T-cell (primary cell): ENCODE measurements around the gene HOXC10. TPM values are rescaled to one million over a fixed set of nuclear protein-coding genes. Genes with fewer than 3 reads are reported as not detected.

Source experiments
- ATAC-seq, 4 experiments: fragments of 200-7000 bp in 3 of 4; fragments of 150-1000 bp in 1 of 4; cut with Tn5 transposase; replicated peaks in 1 of 4; 1 replicate in 3 of 4; 2 replicates in 1 of 4; pipeline ENCODE4 v1.10.0; 2021; ENCODE audit warnings: moderate library complexity in 3 of 4, mild to moderate bottlenecking in 2 of 4, moderate number of reproducible peaks in 1 of 4
- CTCF ChIA-PET, 2 donors: fragments of 300-600 bp; sonication (Branson Sonifier 250); formaldehyde crosslinking; loops; one replicate each; lab custom pipeline; 2022; ENCODE audit warnings: antibody characterized with exemption in 2 of 2; lab: Charles Lee
- POLR2A ChIA-PET, 2 donors: fragments of 300-600 bp; sonication (Branson Sonifier 250); formaldehyde crosslinking; loops; one replicate each; lab custom pipeline; 2022; ENCODE audit warnings: antibody characterized with exemption in 2 of 2; lab: Charles Lee
- DNase-seq, 35 experiments: peaks; one replicate each; pipeline versions ENCODE4 v3.0.0 to v3.0.0-alpha.2; 2013 to 2023
- H3K27ac ChIP-seq: one replicate; pipeline ENCODE4 v1.5.1; 2013; ENCODE audit warnings: low read length
- H3K27me3 ChIP-seq, 2 experiments: replicated peaks in 1 of 2; 1 replicate in 1 of 2; 2 replicates in 1 of 2; pipeline versions ENCODE4 v1.6.1 to v1.7.0; 2013; ENCODE audit warnings: low read length in 1 of 2, mixed read lengths in 1 of 2; ENCODE audit not compliant: control insufficient read depth in 2 of 2, insufficient read depth in 2 of 2; ENCODE audit errors: extremely low read depth in 1 of 2
- H3K36me3 ChIP-seq, 2 donors: 1 replicate in 1 of 2; 2 replicates in 1 of 2; pipeline versions ENCODE4 v1.6.1 to v1.7.0; 2013; ENCODE audit warnings: low read length in 1 of 2; ENCODE audit not compliant: control insufficient read depth in 2 of 2, insufficient read depth in 1 of 2; ENCODE audit errors: extremely low read depth in 1 of 2
- H3K4me1 ChIP-seq, 2 experiments: 1 replicate in 1 of 2; 2 replicates in 1 of 2; pipeline versions ENCODE4 v1.6.1 to v1.7.0; 2013; ENCODE audit warnings: low read length in 2 of 2, mixed read lengths in 1 of 2; ENCODE audit not compliant: insufficient read depth in 2 of 2, control insufficient read depth in 1 of 2; ENCODE audit errors: extremely low read depth in 1 of 2
- H3K4me3 ChIP-seq, 2 donors: 1 replicate in 1 of 2; 2 replicates in 1 of 2; pipeline versions ENCODE4 v1.5.1 to v1.7.0; 2013; ENCODE audit warnings: mild to moderate bottlenecking in 2 of 2, low read length in 1 of 2, moderate library complexity in 1 of 2; ENCODE audit not compliant: control insufficient read depth in 1 of 2; ENCODE audit errors: extremely low read depth in 1 of 2
- H3K9me3 ChIP-seq: 2 replicates; pipeline ENCODE4 v1.7.0; 2013
- H3K27ac Mint-ChIP-seq, 2 donors: one replicate each; pipeline ENCODE4 v1.8.0; 2020 to 2021; ENCODE audit warnings: mild to moderate bottlenecking in 2 of 2, mixed read lengths in 2 of 2
- H3K27me3 Mint-ChIP-seq, 2 donors: one replicate each; pipeline ENCODE4 v1.8.0; 2021 to 2022; ENCODE audit warnings: mixed read lengths in 2 of 2
- H3K36me3 Mint-ChIP-seq: one replicate; pipeline ENCODE4 v1.8.0; 2021; ENCODE audit warnings: mixed read lengths
- H3K4me1 Mint-ChIP-seq, 3 donors: one replicate each; pipeline ENCODE4 v1.8.0; 2020 to 2022; ENCODE audit warnings: mixed read lengths in 3 of 3, mild to moderate bottlenecking in 1 of 3
- H3K4me3 Mint-ChIP-seq, 3 donors: one replicate each; pipeline ENCODE4 v1.8.0; 2020 to 2022; ENCODE audit warnings: mild to moderate bottlenecking in 3 of 3, mixed read lengths in 3 of 3, moderate library complexity in 3 of 3
- H3K9me3 Mint-ChIP-seq, 3 donors: one replicate each; pipeline ENCODE4 v1.8.0; 2020 to 2022; ENCODE audit warnings: mixed read lengths in 3 of 3
- WGBS: methylation state at CpG from one replicate; pipeline ENCODE4 v1.1.5; 2013; ENCODE audit warnings: missing lambda C conversion rate; ENCODE audit not compliant: insufficient coverage; 5-methylcytosine and 5-hydroxymethylcytosine counted together
- total RNA-seq, 35 experiments: library from RNA in 6 of 35; stranded (reverse) in 6 of 35; fragments of 120-200 nt in 1 of 35; gene quantifications; one replicate each; pipeline versions ENCODE4 v1.2.1 to v1.2.4 and lab custom pipeline; 2013 to 2026

The HOXC10 gene
- total RNA-seq, 5 donors from 2014 or later (not counting 1 experiment from before 2014, with no cell fraction given): 0.30 TPM; not detected in 4

GRCh38 chr12:54025499-54026405 lies 40.8 kb downstream of the HOXC10 start:
- peaks cover 27 to 84% of the 10 kb centered on the region in 2 experiments for H3K27me3 ChIP-seq
- Mint-ChIP-seq H3K27me3 (peaks cover 77 to 86% of the 10 kb centered on the region in 2 donors), H3K4me3 (no peak overlapping the region), H3K36me3 (no peaks in the 10 kb centered on the region), H3K9me3 (no peaks in the 10 kb centered on the region), H3K4me1 (peaks cover 16 to 25% (median 17%) of the 10 kb centered on the region in 3 donors), H3K27ac (no peak overlapping the region)
- ChIA-PET CTCF (interaction anchor here in 1 of 2 donors (0.5 to 0.6 kb wide), 2 partner anchors 15 to 17 kb away, joined by 3 read pairs; partner anchors contain the start of gene HOXC8), POLR2A (no interaction called here)
- WGBS: 30% methylated on average over 5 of the region's 7 CpGs
- ATAC-seq: no peak
- H3K4me1 ChIP-seq: peaks cover 0 to 22% of the 10 kb centered on the region in 2 experiments
- no peaks in the 10 kb centered on the region for H3K36me3 ChIP-seq
- H3K27ac ChIP-seq: no peak overlapping the region
- H3K4me3 ChIP-seq: no peak overlapping the region
- no peak for DNase-seq
- no peaks in the 10 kb centered on the region for H3K9me3 ChIP-seq

- Mint-ChIP-seq H3K27ac (peak overlapping the region in 1 of 2 donors; percentile 50), H3K4me1 (peaks cover 16 to 25% (median 20%) of the 10 kb centered on the region in 3 donors), H3K36me3 (no peaks in the 10 kb centered on the region), H3K27me3 (peaks cover 76 to 86% of the 10 kb centered on the region in 2 donors), H3K9me3 (no peaks in the 10 kb centered on the region), H3K4me3 (peak overlapping the region in 1 of 3 donors; percentile 37)
- Histone ChIP-seq H3K27ac (no peak overlapping the region), H3K4me3 (no peak overlapping the region), H3K36me3 (no peaks in the 10 kb centered on the region), H3K27me3 (peaks cover 29 to 84% of the 10 kb centered on the region in 2 experiments), H3K4me1 (peaks cover 0 to 30% of the 10 kb centered on the region in 2 experiments), H3K9me3 (no peaks in the 10 kb centered on the region)
- no peak for ATAC-seq
- CTCF ChIA-PET: interaction anchor here (0.5 to 1.1 kb wide), 7 partner anchors 9 to 169 kb away, joined by 3 to 5 read pairs (median 4); no protein-coding TSS in a partner anchor
- DNase-seq: no peak
- POLR2A ChIA-PET: interaction anchor here (0.6 to 0.7 kb wide), 2 partner anchors 125 to 989 kb away, joined by 3 to 5 read pairs; no protein-coding TSS in a partner anchor
- WGBS: 17% methylated on average over 7 of the region's 22 CpGs
Measured at GRCh38 chr12:54026640-54027441, 41.9 kb downstream of the HOXC10 start.

GRCh38 chr12:54027442-54027786 lies 42.5 kb downstream of the HOXC10 start:
- DNase-seq: no peak
- Histone ChIP-seq H3K27ac (no peak overlapping the region), H3K27me3 (peaks cover 34 to 87% of the 10 kb centered on the region in 2 experiments), H3K4me1 (peaks cover 0 to 31% of the 10 kb centered on the region in 2 experiments), H3K36me3 (no peaks in the 10 kb centered on the region), H3K4me3 (no peak overlapping the region), H3K9me3 (no peaks in the 10 kb centered on the region)
- H3K27me3 Mint-ChIP-seq: peaks cover 78 to 86% of the 10 kb centered on the region in 2 donors
- H3K27ac Mint-ChIP-seq: peak overlapping the region in 1 of 2 donors; percentile 50
- H3K9me3 Mint-ChIP-seq: no peaks in the 10 kb centered on the region
- peak overlapping the region in 1 of 3 donors; percentile 37 for H3K4me3 Mint-ChIP-seq
- ATAC-seq: no peak
- POLR2A ChIA-PET: interaction anchor here in 1 of 2 donors (0.6 kb wide), 1 partner anchor 125 kb away, joined by 3 read pairs; no protein-coding TSS in a partner anchor
- WGBS: 46% methylated on average over 3 of the region's 3 CpGs
- CTCF ChIA-PET: interaction anchor here (0.6 to 1.1 kb wide), 4 partner anchors 108 to 168 kb away, joined by 3 to 5 read pairs (median 4); no protein-coding TSS in a partner anchor
- peaks cover 16 to 29% (median 23%) of the 10 kb centered on the region in 3 donors for H3K4me1 Mint-ChIP-seq
- H3K36me3 Mint-ChIP-seq: no peaks in the 10 kb centered on the region

- Histone ChIP-seq H3K27ac (no peak within 1 kb of the TSS), H3K4me1 (peaks cover 0 to 43% of the 10 kb centered on the region in 2 experiments), H3K4me3 (no peak within 1 kb of the TSS), H3K36me3 (no peaks in the 10 kb centered on the region), H3K9me3 (no peaks in the 10 kb centered on the region), H3K27me3 (peaks cover 35 to 91% of the 10 kb centered on the region in 2 experiments)
- H3K36me3 Mint-ChIP-seq: no peaks in the 10 kb centered on the region
- CTCF ChIA-PET: interaction anchor here (0.6 to 0.7 kb wide), 7 partner anchors 12 to 241 kb away, joined by 3 to 6 read pairs (median 3); no protein-coding TSS in a partner anchor
- peaks cover 24 to 39% (median 30%) of the 10 kb centered on the region in 3 donors for H3K4me1 Mint-ChIP-seq
- H3K27ac Mint-ChIP-seq: peak within 1 kb of the TSS in 1 of 2 donors; percentile 50
- peak within 1 kb of the TSS in 1 of 3 donors; percentile 37 for H3K4me3 Mint-ChIP-seq
- ATAC-seq: peak in 1 of 4 experiments; percentile 20
- WGBS: 10% methylated on average over 24 of the region's 36 CpGs
- POLR2A ChIA-PET: interaction anchor here in 1 of 2 donors (0.6 kb wide), 1 partner anchor 163 kb away, joined by 6 read pairs; no protein-coding TSS in a partner anchor
- H3K9me3 Mint-ChIP-seq: peaks cover 0 to 4% (median 4%) of the 10 kb centered on the region in 3 donors
- peaks cover 77 to 86% of the 10 kb centered on the region in 2 donors for H3K27me3 Mint-ChIP-seq
- DNase-seq: peak in 1 of 35 experiments; percentile 23
Measured at GRCh38 chr12:54028314-54029201, 43.6 kb downstream of the HOXC10 start, which contains the start of gene HOXC6. HOXC6 (plus strand) TSS chr12:54028440; CDS start chr12:54028522, 82 bp downstream.
